Activated CD8-positive, alpha-beta memory T cell treated with anti-CD3 and anti-CD28 coated beads, Interleukin-2, amount 10 ng/mL, durations not matched to agents 7 days and 5 days (primary cell): ENCODE results near the gene TBCD. TPM values are rescaled to one million over a fixed set of nuclear protein-coding genes. Genes with fewer than 3 reads are reported as not detected.

Source experiments
- ATAC-seq: fragments of 150-1000 bp; cut with Tn5 transposase; one replicate; pipeline ENCODE4 v1.10.0; 2021; ENCODE audit warnings: moderate library complexity
- CTCF ChIA-PET: fragments of 350-600 bp; sonication (Branson Sonifier 250); formaldehyde crosslinking; loops from one replicate; lab custom pipeline; 2021; ENCODE audit warnings: antibody characterized with exemption; lab: Charles Lee
- DNase-seq: peaks from one replicate; pipeline ENCODE4 v3.0.0-alpha.2; 2020
- H3K27ac Mint-ChIP-seq: one replicate; pipeline ENCODE4 v1.8.0; 2021; ENCODE audit warnings: mild to moderate bottlenecking, mixed read lengths
- H3K27me3 Mint-ChIP-seq: one replicate; pipeline ENCODE4 v1.8.0; 2021; ENCODE audit warnings: mixed read lengths
- H3K36me3 Mint-ChIP-seq: one replicate; pipeline ENCODE4 v1.8.0; 2021; ENCODE audit warnings: mild to moderate bottlenecking, mixed read lengths
- H3K4me1 Mint-ChIP-seq: one replicate; pipeline ENCODE4 v1.8.0; 2021; ENCODE audit warnings: mixed read lengths
- H3K4me3 Mint-ChIP-seq: one replicate; pipeline ENCODE4 v1.8.0; 2021; ENCODE audit warnings: mild to moderate bottlenecking, moderate library complexity, mixed read lengths
- H3K9me3 Mint-ChIP-seq: one replicate; pipeline ENCODE4 v1.8.0; 2022; ENCODE audit warnings: low read depth, mixed read lengths
- total RNA-seq, 2 experiments: library from RNA; stranded (reverse); gene quantifications; one replicate each; pipeline ENCODE4 v1.2.3, GENCODE V29; 2021

The TBCD gene
- 100 to 1,000 TPM; 105 to 157 TPM for total RNA-seq

DNA sequence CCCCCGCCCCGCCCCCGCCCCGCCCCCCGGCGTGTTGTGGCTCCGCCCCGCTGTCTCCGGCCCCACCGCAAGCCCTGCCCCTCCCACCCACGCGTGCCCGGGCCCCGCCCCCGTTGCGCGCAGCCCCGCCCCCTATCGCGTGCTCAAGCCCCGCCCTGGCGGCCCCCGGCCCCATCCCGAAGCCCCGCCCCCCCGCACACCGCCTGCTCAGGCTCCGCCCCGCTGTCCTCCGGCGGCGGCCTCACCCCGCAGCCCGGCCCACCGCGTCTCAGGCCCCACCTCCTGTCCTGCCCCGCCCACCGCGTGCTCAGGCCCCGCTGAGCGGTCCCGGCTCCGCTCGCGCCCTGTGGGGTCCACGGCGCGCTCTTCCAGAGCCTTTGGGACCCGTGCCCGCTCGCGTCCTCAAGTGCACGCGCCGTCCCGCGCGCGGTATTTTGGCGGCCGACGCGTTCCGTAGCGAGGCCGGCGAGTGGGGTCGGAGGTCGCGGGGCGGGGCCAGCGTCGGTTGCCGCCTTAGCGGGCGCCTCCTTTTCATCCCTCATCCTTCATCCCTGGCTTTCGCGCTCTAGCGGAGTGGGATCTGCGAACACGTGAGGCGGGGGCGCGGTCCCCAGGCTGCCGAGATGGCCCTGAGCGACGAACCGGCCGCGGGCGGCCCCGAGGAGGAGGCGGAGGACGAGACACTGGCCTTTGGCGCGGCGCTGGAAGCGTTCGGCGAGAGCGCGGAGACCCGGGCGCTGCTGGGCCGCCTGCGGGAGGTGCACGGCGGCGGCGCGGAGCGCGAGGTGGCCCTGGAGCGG lies at the start of gene TBCD:
TSS of gene TBCD (plus strand) at position 495 of the 800 bp plus-strand sequence. CDS start at position 624, 129 bp downstream.
- peak within 1 kb of the TSS; percentile 83 for H3K4me3 Mint-ChIP-seq
- CTCF ChIA-PET = no interaction called here
- H3K27ac Mint-ChIP-seq = peak within 1 kb of the TSS; percentile 72
- peaks cover 22% of the 10 kb centered on the region for H3K4me1 Mint-ChIP-seq
- ATAC-seq (peak; percentile 85), DNase-seq (peak; percentile 91)
- H3K9me3 Mint-ChIP-seq = no peaks in the 10 kb centered on the region
- no peaks in the 10 kb centered on the region for H3K36me3 Mint-ChIP-seq
- H3K27me3 Mint-ChIP-seq = no peaks in the 10 kb centered on the region

DNA sequence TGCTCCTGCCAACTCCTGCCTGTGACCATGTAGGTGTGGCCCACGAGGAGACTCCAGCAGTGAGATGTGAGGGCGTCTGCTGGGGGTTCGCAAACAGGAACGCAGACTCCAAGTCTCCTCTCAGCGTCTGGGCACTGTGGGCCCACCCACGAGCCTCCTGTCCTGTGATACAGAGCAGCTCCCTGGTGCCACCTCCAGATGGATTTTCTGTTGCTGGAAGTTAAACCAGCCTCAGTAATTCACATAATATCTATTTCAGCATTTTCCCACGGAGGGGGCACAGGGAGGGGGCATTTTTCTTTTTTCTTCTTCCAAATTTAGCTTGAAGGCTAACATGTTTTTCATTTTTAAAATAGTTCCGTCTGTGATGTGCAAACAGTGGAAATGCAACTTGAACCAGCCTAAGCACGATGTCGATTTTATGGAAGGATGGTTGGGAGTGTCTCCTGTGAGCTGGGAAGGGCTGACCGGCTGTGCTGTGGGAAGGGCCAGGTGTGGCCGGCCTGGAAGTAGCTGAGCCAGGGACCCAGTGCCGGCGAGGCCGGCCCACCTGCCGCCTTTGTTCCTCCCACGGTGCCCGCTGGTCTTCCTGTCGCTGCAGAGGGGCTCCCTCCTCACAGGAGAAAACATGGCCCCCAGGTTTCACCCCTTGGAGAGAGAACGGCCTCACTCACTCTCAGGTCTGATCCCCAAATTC lies 49.5 kb upstream of the TBCD start:
- peaks cover 6% of the 10 kb centered on the region for H3K4me1 Mint-ChIP-seq
- no peaks in the 10 kb centered on the region for H3K36me3 Mint-ChIP-seq
- H3K27ac Mint-ChIP-seq = no peak overlapping the region
- H3K4me3 Mint-ChIP-seq = no peak overlapping the region
- H3K9me3 Mint-ChIP-seq = no peaks in the 10 kb centered on the region
- peaks cover under 1% of the 10 kb centered on the region for H3K27me3 Mint-ChIP-seq
- DNase-seq (no peak), ATAC-seq (no peak)
- CTCF ChIA-PET = interaction anchor here (0.9 to 1.2 kb wide), 2 partner anchors 13 to 37 kb away, joined by 3 read pairs; no protein-coding TSS in a partner anchor

DNA sequence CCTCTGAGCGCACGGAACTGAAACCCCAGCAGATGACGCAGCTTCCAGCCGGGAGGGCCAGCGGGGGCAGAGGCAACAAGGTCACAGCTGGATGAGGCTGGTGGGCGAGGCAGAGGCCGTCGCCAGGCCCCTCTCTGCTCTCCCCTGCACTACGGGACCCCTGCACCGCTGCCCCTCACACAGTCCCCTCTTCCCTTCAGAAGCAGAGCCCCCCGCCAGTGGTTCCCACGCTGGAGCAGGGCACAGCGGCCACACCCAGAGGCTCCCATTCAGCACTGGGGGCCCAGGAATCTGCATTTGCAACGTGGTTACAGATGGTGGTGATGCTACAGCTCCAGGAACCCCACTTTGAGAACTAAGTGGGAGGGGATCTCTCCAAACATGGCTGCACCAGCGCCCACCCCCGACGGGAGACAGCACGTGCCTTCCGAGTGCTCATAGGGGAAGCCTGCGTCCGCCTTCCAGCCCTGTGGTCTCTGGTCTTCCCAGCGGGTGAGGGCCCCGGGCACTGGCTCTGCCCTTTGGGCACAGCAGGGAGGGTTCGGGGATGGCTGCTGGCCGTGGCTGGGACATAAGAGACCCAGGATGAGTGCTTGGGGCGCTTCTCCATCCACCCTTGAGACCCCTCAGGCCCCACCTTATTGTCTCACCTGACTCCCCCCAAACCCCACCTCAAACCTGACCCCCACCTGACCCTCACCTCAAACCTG lies 48.7 kb upstream of the TBCD start:
- Mint-ChIP-seq H3K36me3 (no peaks in the 10 kb centered on the region), H3K9me3 (no peaks in the 10 kb centered on the region), H3K27ac (no peak overlapping the region), H3K4me3 (no peak overlapping the region), H3K4me1 (peaks cover 6% of the 10 kb centered on the region), H3K27me3 (no peaks in the 10 kb centered on the region)
- no peak for DNase-seq
- CTCF ChIA-PET = no interaction called here
- no peak for ATAC-seq

DNA sequence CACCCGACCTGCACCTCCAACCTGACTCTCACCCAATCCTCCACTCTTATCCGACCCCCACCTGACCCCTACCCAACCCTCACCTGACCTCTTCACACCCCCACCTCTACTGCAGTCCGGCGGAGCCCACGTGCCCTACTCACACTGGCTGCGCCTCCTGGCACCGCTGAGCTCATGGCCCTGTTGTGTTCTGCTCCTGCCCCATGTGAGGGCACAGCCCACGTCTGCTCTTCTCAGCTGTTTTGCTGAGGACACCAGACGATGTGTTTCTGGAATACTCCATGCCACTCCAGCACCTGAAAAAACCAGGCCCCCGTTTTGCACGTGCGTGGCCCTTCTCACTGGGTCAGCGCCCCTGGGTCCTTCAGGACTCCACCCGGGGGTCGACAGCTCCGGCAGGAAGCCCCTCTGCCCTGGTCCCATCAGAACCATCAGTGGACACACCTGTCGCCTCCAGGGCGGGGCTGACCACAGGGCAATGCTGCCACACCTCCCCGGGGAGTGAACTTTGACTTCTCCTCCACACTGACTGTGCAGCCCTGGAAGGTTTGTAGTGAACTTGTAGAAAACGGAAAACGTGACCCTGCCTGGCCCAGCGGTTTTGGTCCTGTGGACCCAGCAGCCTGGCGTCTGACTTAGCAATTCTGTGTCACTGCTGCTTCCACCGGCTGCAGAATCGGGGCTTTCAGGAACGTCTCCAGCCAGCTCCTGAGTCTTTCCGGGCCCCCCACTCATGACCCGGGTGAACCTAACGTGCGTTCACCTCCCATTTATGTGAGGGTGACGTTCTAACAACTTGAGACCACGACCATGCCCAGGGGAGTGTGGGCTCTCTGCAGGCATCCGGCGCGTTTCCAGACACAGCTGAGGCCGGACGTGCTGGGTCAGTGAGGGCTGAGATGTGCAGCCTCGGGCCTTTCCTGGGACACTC lies 47.7 kb upstream of the TBCD start:
- Mint-ChIP-seq H3K27ac (no peak overlapping the region), H3K36me3 (no peaks in the 10 kb centered on the region), H3K4me3 (no peak overlapping the region), H3K4me1 (peaks cover 4% of the 10 kb centered on the region), H3K27me3 (no peaks in the 10 kb centered on the region), H3K9me3 (no peaks in the 10 kb centered on the region)
- ATAC-seq (no peak), DNase-seq (no peak)
- CTCF ChIA-PET = no interaction called here

DNA sequence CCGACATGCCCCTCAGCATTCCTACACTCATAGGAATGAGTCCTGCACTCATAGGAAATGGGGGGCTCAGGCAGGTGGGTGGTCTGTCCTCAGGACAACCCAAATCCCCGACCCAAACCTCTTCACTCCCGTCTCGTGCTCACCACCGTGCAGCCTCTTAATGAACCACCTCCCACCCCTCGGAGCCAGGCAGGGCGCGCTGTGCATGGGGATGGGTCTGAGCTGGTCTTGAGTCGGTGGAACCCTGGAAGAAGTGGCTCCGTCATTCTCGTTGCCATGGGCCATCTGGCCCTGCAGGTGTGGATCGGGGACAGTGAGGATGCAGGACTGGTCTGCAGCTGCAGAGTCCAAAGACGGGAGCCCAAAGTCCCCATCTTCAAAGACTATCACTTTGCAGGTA lies 47.0 kb upstream of the TBCD start:
- Mint-ChIP-seq H3K4me3 (no peak overlapping the region), H3K9me3 (no peaks in the 10 kb centered on the region), H3K27ac (no peak overlapping the region), H3K36me3 (no peaks in the 10 kb centered on the region), H3K27me3 (no peaks in the 10 kb centered on the region), H3K4me1 (peaks cover 2% of the 10 kb centered on the region)
- DNase-seq (no peak), ATAC-seq (no peak)
- CTCF ChIA-PET = no interaction called here

DNA sequence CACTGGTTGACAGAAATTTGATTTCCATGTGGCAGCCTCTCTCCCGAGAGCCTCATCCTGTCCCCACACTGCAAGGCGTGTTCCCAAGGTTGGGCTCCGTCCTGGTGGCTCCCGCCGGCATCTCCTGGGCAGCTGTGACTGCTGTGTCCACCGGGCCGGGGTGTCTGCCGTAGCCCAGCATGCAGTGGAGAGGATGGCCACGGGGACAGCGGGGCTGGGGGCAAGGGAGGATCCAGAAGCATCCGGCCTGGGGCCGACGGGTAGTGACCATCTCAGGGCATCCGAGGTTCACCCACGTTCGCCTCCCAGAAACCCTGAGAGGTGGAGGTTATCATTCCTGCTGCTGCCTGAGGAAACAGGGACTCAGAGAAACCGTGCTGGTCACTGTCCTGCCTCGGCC lies 46.1 kb upstream of the TBCD start:
- H3K4me3 Mint-ChIP-seq = no peak overlapping the region
- H3K4me1 Mint-ChIP-seq = peaks cover 2% of the 10 kb centered on the region
- no peak overlapping the region for H3K27ac Mint-ChIP-seq
- CTCF ChIA-PET = no interaction called here
- no peaks in the 10 kb centered on the region for H3K9me3 Mint-ChIP-seq
- H3K36me3 Mint-ChIP-seq = no peaks in the 10 kb centered on the region
- ATAC-seq = no peak
- H3K27me3 Mint-ChIP-seq = no peaks in the 10 kb centered on the region
- DNase-seq = no peak

DNA sequence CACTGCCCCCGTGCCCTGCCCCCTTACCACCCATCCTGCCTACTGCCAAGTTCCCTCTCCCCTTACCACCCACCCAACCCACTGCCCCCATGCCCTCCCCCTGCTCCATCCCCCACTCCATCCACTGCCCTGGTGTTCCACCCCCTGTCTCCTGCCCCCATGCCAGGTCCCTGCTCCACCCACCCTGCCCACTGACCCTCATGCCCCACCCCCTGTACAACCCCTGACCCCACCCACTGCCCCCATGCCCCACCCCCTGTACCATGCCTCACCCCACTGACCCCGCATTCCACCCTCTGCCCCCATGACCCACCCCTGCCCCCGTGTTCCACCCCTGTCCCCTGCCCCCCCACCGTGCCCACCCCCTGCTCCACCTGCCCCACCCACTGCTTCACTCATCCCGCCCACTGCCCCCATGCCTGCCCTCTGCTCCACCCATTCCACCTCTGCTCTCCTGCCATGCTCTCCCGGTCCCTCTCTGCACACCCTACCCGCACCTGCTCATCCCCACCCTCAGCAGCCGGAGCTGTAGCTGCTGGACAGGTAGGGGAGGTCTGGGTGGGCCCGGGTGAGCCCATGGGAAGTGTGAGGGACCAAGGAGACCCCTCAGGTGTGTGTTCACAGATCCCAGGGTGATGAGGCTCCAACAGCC lies 42.7 kb upstream of the TBCD start:
- CTCF ChIA-PET = no interaction called here
- ATAC-seq = no peak
- peaks cover 6% of the 10 kb centered on the region for H3K4me1 Mint-ChIP-seq
- H3K36me3 Mint-ChIP-seq = no peaks in the 10 kb centered on the region
- no peak for DNase-seq
- H3K27me3 Mint-ChIP-seq = peaks cover 2% of the 10 kb centered on the region
- no peak overlapping the region for H3K27ac Mint-ChIP-seq
- H3K4me3 Mint-ChIP-seq = no peak overlapping the region
- no peaks in the 10 kb centered on the region for H3K9me3 Mint-ChIP-seq

DNA sequence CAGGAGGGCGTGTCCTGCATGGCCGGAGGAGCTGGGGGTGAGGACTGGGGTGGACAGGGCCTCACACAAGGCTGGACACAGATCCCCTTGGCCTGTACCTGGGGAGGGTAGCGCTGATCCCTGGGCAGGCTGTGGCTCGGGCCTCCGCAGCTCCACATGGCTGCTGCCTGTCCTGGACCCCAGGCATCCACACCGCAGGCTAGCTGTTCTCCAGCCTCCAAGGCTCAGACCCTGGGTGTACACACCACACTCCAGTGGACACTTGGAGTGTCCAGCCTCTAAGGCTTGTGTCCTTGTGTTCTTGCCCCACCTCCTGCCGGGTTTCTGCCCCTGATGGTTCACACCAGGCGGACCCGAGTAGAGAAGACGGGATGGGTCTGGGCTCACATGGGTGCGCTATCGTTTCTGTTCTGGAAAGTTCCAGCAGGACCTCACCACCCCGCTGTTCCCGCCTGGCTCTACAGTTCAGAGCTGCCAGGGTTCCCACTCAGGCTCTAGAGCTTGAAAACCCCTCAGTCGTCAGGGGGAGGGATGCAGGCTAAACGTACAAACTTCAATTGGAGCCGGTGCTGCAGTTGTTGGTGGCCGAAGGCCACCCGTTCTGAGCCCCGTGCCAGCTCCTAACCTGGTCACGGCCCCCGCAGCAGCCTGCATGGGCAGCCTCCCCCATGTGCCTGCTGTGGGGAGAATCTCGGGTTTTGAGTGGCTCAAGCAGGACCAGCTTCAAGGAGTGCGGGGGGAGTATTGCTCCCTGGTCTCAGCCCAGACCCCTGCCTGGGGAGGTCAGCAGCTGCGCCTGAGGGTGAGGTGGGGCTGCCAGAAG lies 42.0 kb upstream of the TBCD start:
- H3K9me3 Mint-ChIP-seq = no peaks in the 10 kb centered on the region
- CTCF ChIA-PET = no interaction called here
- ATAC-seq = no peak

DNA sequence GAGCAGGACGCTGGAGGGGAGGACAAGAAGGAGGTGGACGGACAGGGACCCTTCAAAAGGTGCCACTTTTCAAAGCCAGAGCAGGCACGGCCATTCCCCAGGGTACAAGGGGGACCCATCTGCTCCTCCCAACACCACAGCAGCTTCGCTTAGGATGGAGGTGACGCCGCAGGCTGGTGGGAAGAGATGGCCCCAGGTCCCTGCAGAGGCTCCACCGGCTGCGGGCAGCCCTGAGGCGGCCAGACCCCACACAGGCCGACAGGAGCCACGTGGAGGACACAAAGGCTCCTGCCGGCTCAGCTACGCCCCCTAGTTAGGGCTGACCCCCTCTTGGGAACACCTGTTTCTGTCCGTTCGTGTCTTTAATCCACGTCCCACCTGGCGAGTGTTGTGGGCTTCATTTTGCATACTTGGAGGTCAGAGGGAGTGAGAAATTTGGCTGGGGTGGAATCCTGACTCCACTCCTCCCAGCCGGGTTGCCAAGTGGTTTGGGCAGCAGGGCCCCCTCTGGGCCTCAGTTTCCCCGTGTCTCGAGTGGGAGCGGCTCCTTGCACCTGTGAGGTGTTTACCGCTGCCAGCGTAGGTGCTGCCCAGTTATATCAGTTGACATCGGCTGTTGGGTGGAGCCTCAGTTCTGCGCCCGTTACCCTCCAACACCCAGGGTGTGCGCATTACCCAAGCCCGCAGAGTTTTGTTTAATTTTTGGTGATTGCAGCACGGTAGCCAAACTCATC lies 41.2 kb upstream of the TBCD start:
- DNase-seq (no peak), ATAC-seq (no peak)
- Mint-ChIP-seq H3K27me3 (peaks cover 2% of the 10 kb centered on the region), H3K4me1 (peaks cover 7% of the 10 kb centered on the region), H3K36me3 (no peaks in the 10 kb centered on the region), H3K4me3 (no peak overlapping the region), H3K9me3 (no peaks in the 10 kb centered on the region), H3K27ac (no peak overlapping the region)
- CTCF ChIA-PET = no interaction called here

More for the DNA sequence above, 42.0 kb upstream of the TBCD start:
- Mint-ChIP-seq H3K4me1 (peaks cover 6% of the 10 kb centered on the region), H3K4me3 (no peak overlapping the region), H3K27ac (no peak overlapping the region), H3K27me3 (peaks cover 2% of the 10 kb centered on the region), H3K36me3 (no peaks in the 10 kb centered on the region)
- DNase-seq = no peak

DNA sequence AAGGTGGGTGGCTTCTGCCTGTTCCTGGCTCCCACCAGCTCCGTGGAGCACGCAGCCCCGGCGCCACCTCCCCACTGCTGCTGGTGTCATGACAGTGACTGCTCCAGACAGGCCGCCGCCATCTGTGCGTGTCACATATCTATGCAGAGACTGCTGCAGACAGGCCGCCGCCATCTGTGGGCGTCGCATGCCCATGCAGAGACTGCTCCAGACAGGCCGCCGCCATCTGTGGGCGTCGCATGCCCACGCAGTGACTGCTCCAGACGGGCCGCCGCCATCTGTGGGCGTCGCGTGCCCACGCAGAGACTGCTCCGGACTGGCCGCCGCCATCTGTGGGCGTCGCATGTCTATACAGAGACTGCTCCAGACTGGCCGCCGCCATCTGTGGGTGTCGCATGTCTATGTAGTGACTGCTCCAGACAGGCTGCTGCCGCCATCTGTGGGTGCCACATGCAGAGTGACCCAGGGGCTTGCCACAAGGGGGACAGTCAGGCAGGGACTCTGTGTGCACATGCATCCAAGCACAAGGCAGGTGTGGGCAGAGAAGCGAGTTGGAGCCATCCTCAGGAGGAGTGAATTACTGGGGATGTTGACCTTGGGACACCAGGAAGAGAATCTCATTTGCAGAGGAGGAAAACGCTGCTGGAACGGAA lies 38.7 kb upstream of the TBCD start:
- Mint-ChIP-seq H3K4me3 (no peak overlapping the region), H3K27me3 (peaks cover 2% of the 10 kb centered on the region), H3K36me3 (peaks cover 4% of the 10 kb centered on the region), H3K27ac (no peak overlapping the region), H3K9me3 (no peaks in the 10 kb centered on the region), H3K4me1 (peaks cover 21% of the 10 kb centered on the region)
- CTCF ChIA-PET = interaction anchor here (1.2 kb wide), 1 partner anchor 62 kb away, joined by 4 read pairs; no protein-coding TSS in a partner anchor
- no peak for DNase-seq
- ATAC-seq = no peak
